HUES6 (cell line): ENCODE results near the gene TMCC3.
"Not testable (repeated sequence)": the region's sequence is repeated elsewhere in the genome, so short reads cannot be mapped to it uniquely, and the experiment has no call there.

Experiments
- H3K27ac ChIP-seq: 2 replicates; pipeline ENCODE4 v1.7.0; 2013; ENCODE audit warnings: low read depth, mild to moderate bottlenecking, low read length, inconsistent platforms
- H3K27me3 ChIP-seq: 2 replicates; pipeline ENCODE4 v1.6.1; 2013; ENCODE audit warnings: low read length; ENCODE audit not compliant: control insufficient read depth, insufficient read depth
- H3K36me3 ChIP-seq: 2 replicates; pipeline ENCODE4 v1.6.1; 2013; ENCODE audit warnings: low read length; ENCODE audit not compliant: control insufficient read depth, insufficient read depth
- H3K4me1 ChIP-seq: 2 replicates; pipeline ENCODE4 v1.6.1; 2013; ENCODE audit warnings: low read length; ENCODE audit not compliant: control insufficient read depth, insufficient read depth
- H3K4me3 ChIP-seq: 2 replicates; pipeline ENCODE4 v1.5.1; 2013; ENCODE audit warnings: low read depth, low read length
- H3K9ac ChIP-seq: one replicate; pipeline ENCODE4 v1.6.1; 2013; ENCODE audit warnings: mild to moderate bottlenecking, low read length
- H3K9me3 ChIP-seq: 2 replicates; pipeline ENCODE4 v1.6.1; 2013; ENCODE audit warnings: low read depth, low read length; ENCODE audit not compliant: control insufficient read depth, insufficient read depth

The TMCC3 gene

GRCh38 chr12:94617101-94617500 lies 33.3 kb downstream of the TMCC3 start:
- no peak overlapping the region for H3K4me3 ChIP-seq
- no peak overlapping the region for H3K27ac ChIP-seq
- peaks cover 38% of the 10 kb centered on the region for H3K4me1 ChIP-seq
- no peaks in the 10 kb centered on the region for H3K36me3 ChIP-seq
- no peak overlapping the region for H3K9ac ChIP-seq
- no peaks in the 10 kb centered on the region for H3K27me3 ChIP-seq
- H3K9me3 ChIP-seq: no peaks in the 10 kb centered on the region

DNA sequence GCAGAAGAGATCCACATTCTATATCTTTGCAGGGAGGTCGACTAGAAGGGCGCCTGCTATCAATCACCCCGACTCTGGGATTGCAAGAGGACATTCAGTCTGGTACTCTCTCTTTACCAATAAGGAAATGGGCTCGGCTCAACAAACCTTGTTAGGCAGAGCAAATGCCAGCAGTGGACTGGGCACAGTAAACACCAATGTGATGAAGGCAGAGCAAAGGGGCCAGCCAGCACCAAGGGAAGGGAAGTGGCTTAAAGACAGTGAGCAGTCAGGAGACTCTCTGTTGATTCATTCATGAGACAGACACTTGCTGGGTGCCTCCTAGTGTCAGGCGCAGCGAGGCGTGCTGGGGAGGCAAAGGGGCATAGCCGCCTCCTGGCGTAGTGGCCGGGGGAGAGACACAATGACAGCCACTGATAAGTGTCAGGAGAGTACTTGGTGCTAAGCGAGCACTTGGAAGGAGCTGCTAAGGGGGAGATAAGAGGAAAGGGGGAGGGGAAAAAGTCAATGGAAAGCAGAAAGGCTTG lies 34.1 kb downstream of the TMCC3 start:
- Histone ChIP-seq H3K27me3 (no peaks in the 10 kb centered on the region), H3K36me3 (no peaks in the 10 kb centered on the region), H3K9ac (no peak overlapping the region), H3K4me3 (no peak overlapping the region), H3K9me3 (no peaks in the 10 kb centered on the region), H3K27ac (no peak overlapping the region), H3K4me1 (peaks cover 38% of the 10 kb centered on the region)

- no peak overlapping the region for H3K27ac ChIP-seq
- H3K4me1 ChIP-seq: peaks cover 38% of the 10 kb centered on the region
- H3K27me3 ChIP-seq: no peaks in the 10 kb centered on the region
- H3K4me3 ChIP-seq: no peak overlapping the region
- H3K9me3 ChIP-seq: no peaks in the 10 kb centered on the region
- no peaks in the 10 kb centered on the region for H3K36me3 ChIP-seq
- H3K9ac ChIP-seq: no peak overlapping the region
Observed at GRCh38 chr12:94615260-94616181, 34.8 kb downstream of the TMCC3 start.

DNA sequence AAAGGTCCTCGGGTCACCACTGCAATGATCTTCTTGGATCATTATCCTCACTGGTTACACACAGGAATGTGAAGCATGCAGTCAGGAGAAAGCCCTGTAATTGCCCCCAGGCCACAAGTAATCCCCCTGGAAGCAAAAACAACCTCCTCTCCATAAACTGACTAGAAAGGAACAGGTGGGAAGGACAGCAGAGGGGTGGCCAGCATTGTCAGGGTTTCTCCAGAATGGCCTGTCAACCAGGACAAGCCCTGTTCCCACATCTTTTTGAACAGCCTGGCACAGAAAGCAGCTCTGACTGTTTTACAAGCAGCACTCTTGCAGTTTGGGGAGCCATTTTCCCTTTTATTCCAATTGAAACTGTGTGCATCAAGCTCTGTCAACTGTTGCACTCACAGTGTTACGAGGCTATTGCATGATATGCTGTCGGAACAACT lies 36.1 kb downstream of the TMCC3 start:
- Histone ChIP-seq H3K36me3 (no peaks in the 10 kb centered on the region), H3K27ac (no peak overlapping the region), H3K4me3 (no peak overlapping the region), H3K27me3 (no peaks in the 10 kb centered on the region), H3K4me1 (peaks cover 38% of the 10 kb centered on the region), H3K9ac (no peak overlapping the region), H3K9me3 (no peaks in the 10 kb centered on the region)

DNA sequence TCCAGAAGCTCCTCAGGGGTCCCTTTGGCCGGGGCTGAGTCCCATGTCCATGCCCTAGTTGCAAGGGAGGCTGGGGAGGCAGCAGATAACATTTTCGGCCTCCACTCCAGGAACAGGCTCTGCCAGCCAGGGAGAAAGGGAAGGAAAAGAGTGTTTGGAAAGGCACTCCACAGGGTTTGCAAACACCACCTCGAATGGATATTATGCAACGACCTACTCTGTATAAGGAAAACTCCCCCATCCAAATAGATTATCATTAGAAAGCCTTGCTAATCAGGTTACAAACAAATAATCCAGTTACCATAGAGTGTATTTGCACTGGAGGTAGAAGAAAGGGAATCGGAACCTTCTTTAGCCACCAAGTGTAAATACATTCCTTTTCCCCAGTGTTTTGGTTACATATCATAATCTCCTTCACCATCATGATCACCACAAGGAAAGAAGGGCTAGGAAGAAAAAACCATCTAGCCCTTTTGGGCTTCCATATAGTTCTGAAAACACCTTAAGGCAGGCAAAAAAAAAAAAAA lies 40.4 kb downstream of the TMCC3 start:
- Histone ChIP-seq H3K4me3 (no peak overlapping the region), H3K4me1 (peaks cover 10% of the 10 kb centered on the region), H3K9ac (no peak overlapping the region), H3K27me3 (no peaks in the 10 kb centered on the region), H3K9me3 (peaks cover 32% of the 10 kb centered on the region), H3K36me3 (no peaks in the 10 kb centered on the region), H3K27ac (no peak overlapping the region)

GRCh38 chr12:94606810-94607209 lies 43.5 kb downstream of the TMCC3 start:
- H3K4me1 ChIP-seq, H3K4me3 ChIP-seq, H3K27ac ChIP-seq, H3K9ac ChIP-seq, H3K36me3 ChIP-seq, H3K27me3 ChIP-seq: not testable (repeated sequence)
- H3K9me3 ChIP-seq: peaks cover 32% of the 10 kb centered on the region

DNA sequence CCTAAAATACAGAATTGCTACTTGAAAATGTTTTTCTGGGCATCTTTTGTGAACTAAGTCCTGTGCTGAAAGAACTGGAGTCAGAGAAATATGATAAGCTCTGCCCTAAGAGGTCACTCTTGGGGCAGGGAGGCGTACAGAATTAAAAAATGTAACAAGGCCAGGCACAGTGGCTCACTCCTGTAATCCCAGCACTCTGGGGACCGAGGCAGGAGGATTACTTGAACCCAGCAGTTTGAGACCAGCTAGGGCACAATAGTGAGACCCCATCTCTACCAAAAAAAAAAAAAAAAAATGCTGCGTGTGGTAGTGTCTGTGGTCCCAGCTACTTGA lies 46.0 kb downstream of the TMCC3 start:
- Histone ChIP-seq H3K27me3 (no peaks in the 10 kb centered on the region), H3K4me3 (no peak overlapping the region), H3K36me3 (no peaks in the 10 kb centered on the region), H3K9me3 (peaks cover 32% of the 10 kb centered on the region), H3K9ac (no peak overlapping the region), H3K27ac (no peak overlapping the region), H3K4me1 (no peaks in the 10 kb centered on the region)

DNA sequence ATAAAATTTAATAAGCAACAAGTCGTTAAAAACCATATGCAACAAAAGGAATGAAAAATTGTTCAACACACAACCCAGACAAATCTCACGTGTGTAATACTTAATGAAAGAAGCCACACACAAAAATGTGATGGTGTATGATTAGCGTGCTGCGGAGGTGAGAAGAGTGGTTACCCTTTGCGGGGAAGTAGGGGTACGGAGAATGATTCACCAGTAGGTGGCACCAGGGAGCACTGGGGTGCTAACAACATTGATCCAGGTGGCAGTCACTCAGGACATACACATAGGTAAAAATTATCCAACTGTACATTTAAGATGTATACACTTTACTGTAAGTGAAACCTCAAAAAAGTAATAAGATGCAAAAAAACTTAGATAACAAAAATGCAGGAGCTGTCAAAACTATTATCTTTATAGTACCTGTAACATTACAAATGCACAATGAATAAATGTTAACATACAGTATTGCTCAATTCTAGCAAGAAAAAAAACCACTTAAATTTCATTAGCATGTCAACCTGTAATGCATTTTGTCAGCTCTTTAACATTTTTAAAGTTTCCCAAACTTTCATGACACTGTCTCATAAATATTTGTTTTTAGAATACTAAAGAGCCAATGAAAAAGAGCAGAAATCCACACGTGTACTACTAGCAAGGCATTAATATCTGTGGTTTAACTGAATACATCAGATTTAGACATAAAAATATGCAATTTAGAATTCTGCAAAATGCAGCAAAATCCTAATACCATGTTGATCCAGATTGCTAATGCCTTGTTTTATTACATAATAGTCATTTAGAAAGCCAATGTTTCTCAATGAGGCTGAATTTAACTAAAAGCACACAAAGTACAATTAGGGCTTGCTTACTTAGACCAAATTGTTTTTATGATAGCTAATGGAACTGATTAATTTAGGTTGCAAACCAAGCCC lies 46.7 kb downstream of the TMCC3 start:
- Histone ChIP-seq H3K27me3 (no peaks in the 10 kb centered on the region), H3K4me1 (no peaks in the 10 kb centered on the region), H3K9me3 (peaks cover 32% of the 10 kb centered on the region), H3K36me3 (no peaks in the 10 kb centered on the region), H3K4me3 (no peak overlapping the region), H3K27ac (no peak overlapping the region), H3K9ac (no peak overlapping the region)

- Histone ChIP-seq H3K27me3 (no peaks in the 10 kb centered on the region), H3K9me3 (peaks cover 17% of the 10 kb centered on the region), H3K4me1 (no peaks in the 10 kb centered on the region), H3K9ac (no peak overlapping the region), H3K4me3 (no peak overlapping the region), H3K27ac (no peak overlapping the region), H3K36me3 (no peaks in the 10 kb centered on the region)
Observed at GRCh38 chr12:94602024-94602423, 48.3 kb downstream of the TMCC3 start.

- peaks cover 10% of the 10 kb centered on the region; the same call in 1 of the 2 replicates for H3K9me3 ChIP-seq
- H3K4me3 ChIP-seq, H3K27me3 ChIP-seq, H3K9ac ChIP-seq, H3K4me1 ChIP-seq, H3K36me3 ChIP-seq, H3K27ac ChIP-seq: not testable (repeated sequence)
Observed at GRCh38 chr12:94601307-94601706, 49.0 kb downstream of the TMCC3 start.
